ENCODE results near the gene ABCA2.

The ABCA2 gene

DNA sequence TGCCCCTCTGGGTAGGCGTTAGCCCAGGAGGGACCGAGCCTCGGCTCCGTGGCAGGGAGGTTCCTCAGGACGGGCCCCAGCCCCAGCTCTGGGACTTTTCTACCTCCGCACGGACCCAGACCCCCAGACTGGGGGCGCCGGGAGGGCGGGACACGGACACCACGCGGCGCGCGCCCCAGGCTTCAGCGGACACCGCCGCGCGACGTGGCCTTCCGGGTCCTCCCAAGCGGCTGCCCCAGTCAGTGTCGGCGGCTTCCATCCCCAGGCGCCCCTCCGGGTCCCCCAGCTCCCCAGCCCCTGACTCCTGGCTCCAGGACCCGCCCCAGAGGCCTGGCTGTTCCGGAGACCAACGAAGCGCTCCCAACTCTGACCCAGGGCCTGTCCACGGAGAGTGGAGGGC lies 42.2 kb downstream of the ABCA2 start:
- no peak for DNase-seq (ENCODE audit: low read depth)
- H3K4me3 ChIP-seq (ENCODE audit: low read depth, low read length) = no peak overlapping the region
- TF ChIP-seq, protein P1, sequence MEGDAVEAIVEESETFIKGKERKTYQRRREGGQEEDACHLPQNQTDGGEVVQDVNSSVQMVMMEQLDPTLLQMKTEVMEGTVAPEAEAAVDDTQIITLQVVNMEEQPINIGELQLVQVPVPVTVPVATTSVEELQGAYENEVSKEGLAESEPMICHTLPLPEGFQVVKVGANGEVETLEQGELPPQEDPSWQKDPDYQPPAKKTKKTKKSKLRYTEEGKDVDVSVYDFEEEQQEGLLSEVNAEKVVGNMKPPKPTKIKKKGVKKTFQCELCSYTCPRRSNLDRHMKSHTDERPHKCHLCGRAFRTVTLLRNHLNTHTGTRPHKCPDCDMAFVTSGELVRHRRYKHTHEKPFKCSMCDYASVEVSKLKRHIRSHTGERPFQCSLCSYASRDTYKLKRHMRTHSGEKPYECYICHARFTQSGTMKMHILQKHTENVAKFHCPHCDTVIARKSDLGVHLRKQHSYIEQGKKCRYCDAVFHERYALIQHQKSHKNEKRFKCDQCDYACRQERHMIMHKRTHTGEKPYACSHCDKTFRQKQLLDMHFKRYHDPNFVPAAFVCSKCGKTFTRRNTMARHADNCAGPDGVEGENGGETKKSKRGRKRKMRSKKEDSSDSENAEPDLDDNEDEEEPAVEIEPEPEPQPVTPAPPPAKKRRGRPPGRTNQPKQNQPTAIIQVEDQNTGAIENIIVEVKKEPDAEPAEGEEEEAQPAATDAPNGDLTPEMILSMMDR (IDR thresholded peaks at IDR 0.05; ENCODE audit: low read depth, low read length, missing control alignments) = no peak

DNA sequence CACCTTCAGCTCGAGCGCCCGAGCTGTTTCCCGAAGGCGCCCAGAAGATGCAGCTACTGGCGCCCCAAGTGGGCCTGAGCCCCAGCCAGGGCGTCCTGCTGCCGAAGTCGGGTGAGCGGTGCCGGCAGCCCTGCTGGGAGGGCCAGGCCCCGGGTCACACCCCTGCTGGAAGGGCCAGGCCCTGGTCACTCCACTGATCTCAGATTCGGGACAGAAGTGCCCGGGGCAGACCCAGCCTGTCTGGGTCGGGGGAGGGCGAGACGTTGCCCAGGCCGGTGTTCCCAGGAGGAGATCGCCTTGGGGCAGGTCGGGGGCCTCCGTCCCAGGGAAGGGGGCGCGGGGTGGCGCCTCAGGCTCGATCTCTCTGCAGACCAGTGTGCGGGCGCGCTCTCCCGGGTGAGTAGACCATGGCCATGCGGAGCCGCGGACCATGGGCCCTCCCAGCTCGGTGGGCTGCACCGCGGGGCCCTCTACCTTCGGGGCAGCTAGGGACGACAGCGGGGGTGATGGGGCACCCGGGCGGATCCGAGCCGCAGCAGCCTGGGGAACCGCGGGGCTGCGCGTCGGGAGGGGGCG lies 42.9 kb downstream of the ABCA2 start:
- TF ChIP-seq, protein P1 (IDR thresholded peaks at IDR 0.05; ENCODE audit: low read depth, low read length, missing control alignments) = no peak
- H3K4me3 ChIP-seq (ENCODE audit: low read depth, low read length) = no peak overlapping the region
- DNase-seq (ENCODE audit: low read depth) = no peak

DNA sequence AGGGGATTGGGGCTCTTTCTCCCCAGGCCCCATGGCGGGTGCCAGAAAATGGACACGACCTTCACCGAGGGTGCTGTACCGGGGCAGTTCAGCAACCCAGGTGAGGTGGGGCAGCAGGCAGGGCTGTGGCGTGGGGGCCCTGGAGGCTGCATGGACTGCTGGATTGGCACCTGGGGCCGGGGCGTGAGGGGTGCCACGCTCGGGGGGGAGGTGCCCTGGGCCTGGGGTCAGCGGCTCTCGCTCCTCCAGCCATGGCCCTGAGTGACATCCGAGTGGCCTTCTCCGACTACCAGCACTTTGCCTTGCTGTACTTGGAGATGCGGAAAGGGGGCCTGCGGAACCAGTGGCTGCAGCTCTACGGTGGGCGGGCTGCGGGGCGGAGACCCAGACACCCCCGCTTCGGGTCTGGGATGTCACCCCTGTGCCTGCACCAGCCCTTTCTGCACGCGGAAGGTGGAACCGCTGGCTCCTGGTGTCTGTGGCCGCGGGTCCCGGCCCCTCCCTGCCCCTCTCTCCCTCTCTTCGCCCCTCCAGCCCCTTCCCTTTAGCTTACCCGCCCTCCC lies 43.5 kb downstream of the ABCA2 start:
- TF ChIP-seq, protein P1 (IDR thresholded peaks at IDR 0.05; ENCODE audit: low read depth, low read length, missing control alignments) = no peak
- no peak overlapping the region for H3K4me3 ChIP-seq (ENCODE audit: low read depth, low read length)
- DNase-seq (ENCODE audit: low read depth) = no peak

DNA sequence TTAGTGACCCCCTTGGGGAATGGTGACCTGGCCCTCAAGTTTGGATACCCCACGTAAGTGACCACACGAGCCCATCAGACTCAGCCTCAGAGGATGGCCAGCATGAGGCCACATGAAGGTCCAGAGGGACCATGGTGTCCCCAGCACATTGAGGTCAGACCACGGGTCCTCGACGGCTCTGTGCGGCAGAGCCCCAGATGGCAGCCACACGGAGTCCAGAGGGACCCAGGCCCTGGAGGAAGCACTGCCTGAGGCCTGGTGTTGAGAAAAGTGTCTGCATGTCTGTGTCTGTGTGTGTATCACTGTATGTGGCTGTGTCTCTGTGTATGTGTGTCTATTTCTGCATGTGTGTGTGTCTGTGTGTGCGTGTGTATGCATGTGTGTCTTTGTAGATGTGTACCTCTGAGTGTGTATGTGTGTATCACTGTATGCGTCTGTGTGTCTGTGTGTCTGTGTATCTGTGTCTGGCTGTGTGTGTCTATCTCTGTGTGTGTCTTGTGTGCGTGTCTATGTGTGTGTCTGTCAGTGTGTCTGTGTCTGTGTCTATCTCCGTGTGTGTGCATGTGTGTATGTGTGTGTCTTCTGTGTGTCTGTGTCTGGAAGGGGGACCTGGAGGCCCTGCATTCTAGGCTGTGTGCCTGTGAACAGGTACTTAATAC lies 44.3 kb downstream of the ABCA2 start:
- H3K4me3 ChIP-seq (ENCODE audit: low read depth, low read length) = no peak overlapping the region
- TF ChIP-seq, protein P1 (IDR thresholded peaks at IDR 0.05; ENCODE audit: low read depth, low read length, missing control alignments) = no peak
- no peak for DNase-seq (ENCODE audit: low read depth)

DNA sequence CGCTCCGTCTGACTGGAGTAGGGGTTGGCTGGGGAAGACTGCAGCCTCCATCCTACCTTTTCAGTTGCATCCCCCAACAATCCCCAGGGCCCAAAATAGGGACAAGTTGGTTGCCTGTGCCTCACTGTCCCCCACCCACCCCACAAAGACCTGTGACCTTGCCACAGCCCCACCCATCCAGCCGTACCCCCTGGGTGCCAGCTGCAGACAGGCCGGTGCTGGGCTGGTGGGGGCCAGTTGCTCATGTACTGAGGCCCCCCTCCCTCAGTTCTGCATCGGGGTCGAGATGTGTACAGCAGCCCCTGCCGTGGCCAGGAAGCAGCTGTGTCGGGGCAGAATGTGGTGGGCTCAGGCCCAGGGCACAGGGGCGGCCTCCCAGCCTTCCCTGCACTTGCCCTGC lies 44.9 kb downstream of the ABCA2 start:
- DNase-seq (ENCODE audit: low read depth) = no peak

DNA sequence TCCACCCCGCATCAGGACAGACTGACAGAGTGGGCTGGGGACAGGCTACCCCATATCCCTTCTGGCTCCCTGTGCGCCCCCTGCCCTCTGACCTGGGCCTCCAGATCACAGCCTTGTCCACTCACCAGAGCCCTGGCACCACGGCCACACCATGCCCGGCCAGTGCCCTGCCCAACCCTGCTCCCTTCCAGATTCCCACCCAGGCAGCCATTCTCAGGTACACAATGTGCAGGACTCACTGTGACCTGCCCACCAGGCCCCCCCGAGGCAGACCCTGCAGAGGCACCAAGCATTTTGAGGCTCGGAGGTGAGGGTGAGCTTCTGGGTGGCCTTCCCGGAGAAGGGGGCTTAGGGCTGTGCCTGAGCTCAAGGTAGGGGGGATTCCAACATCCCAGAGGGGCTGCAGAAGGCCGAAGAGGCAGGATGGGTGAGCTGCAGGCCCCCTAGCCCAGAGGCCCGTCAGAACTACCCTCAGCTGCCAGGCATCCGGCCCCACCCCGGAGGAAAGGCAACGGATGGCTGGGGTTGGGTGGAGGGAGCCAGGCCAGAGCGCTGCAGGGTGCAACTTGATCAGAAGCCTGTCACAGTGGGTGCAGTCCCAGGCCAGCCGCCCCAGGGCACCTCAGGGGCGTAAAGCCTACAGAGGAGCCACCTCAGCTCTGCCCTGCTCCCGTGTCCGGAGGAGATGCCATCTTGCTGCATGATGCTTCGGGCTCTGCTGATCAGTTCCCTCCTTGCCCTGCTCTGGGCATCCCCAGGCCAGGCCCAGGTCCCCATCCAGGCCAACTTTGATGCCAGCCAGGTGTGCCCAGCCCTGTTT lies 45.6 kb downstream of the ABCA2 start, which contains the start of gene LCNL1:
LCNL1 (plus strand) TSS at position 762 of the 820 bp plus-strand sequence. CDS start 594 bp downstream, outside the sequence.
- TF ChIP-seq, protein P1 (IDR thresholded peaks at IDR 0.05; ENCODE audit: low read depth, low read length, missing control alignments) = no peak
- no peak for DNase-seq (ENCODE audit: low read depth)
- H3K4me3 ChIP-seq (ENCODE audit: low read depth, low read length) = no peak within 1 kb of the TSS

More for the DNA sequence above, 44.9 kb downstream of the ABCA2 start:
- TF ChIP-seq, protein P1 (IDR thresholded peaks at IDR 0.05; ENCODE audit: low read depth, low read length, missing control alignments) = no peak
- H3K4me3 ChIP-seq (ENCODE audit: low read depth, low read length) = no peak overlapping the region
